Natural killer cell (primary cell): Measurements from ENCODE around the gene SCP2. TPM values are rescaled to one million over a fixed set of nuclear protein-coding genes. Genes with fewer than 3 reads are reported as not detected.

Experiments
- ATAC-seq, 3 donors: fragments of 150-1000 bp in 2 of 3; fragments of 200-7000 bp in 1 of 3; cut with Tn5 transposase; 1 replicate in 1 of 3; 2 replicates in 2 of 3; pipeline ENCODE4 v1.10.0; 2021; ENCODE audit warnings: mild to moderate bottlenecking in 2 of 3, moderate library complexity in 2 of 3
- DNase-seq, 2 donors: peaks; one replicate each; pipeline versions ENCODE4 v3.0.0 to v3.0.0-alpha.2; 2013 to 2021; ENCODE audit warnings: mixed read lengths in 1 of 2
- H3K27ac ChIP-seq: one replicate; pipeline ENCODE4 v1.5.1; 2013; ENCODE audit warnings: mild to moderate bottlenecking, low read length
- H3K27me3 ChIP-seq: one replicate; pipeline ENCODE4 v1.6.1; 2013; ENCODE audit warnings: low read length; ENCODE audit not compliant: control insufficient read depth, insufficient read depth
- H3K36me3 ChIP-seq: one replicate; pipeline ENCODE4 v1.6.1; 2013; ENCODE audit warnings: low read length; ENCODE audit not compliant: control insufficient read depth, insufficient read depth
- H3K4me1 ChIP-seq: one replicate; pipeline ENCODE4 v1.6.1; 2013; ENCODE audit warnings: low read length; ENCODE audit not compliant: control insufficient read depth, insufficient read depth
- H3K4me3 ChIP-seq: one replicate; pipeline ENCODE4 v1.5.1; 2013; ENCODE audit warnings: low read length
- H3K9me3 ChIP-seq: one replicate; pipeline ENCODE4 v1.6.1; 2013; ENCODE audit warnings: low read length; ENCODE audit not compliant: control insufficient read depth, insufficient read depth
- H3K27ac Mint-ChIP-seq, 2 donors: one replicate each; pipeline ENCODE4 v1.8.0; 2022; ENCODE audit warnings: mild to moderate bottlenecking in 2 of 2, mixed read lengths in 2 of 2, moderate library complexity in 1 of 2
- H3K27me3 Mint-ChIP-seq, 2 donors: one replicate each; pipeline ENCODE4 v1.8.0; 2022; ENCODE audit warnings: low read depth in 2 of 2, mixed read lengths in 2 of 2
- H3K36me3 Mint-ChIP-seq: one replicate; pipeline ENCODE4 v1.8.0; 2022; ENCODE audit warnings: mixed read lengths
- H3K4me1 Mint-ChIP-seq, 2 donors: one replicate each; pipeline ENCODE4 v1.8.0; 2022; ENCODE audit warnings: mixed read lengths in 2 of 2
- H3K4me3 Mint-ChIP-seq: one replicate; pipeline ENCODE4 v1.8.0; 2022; ENCODE audit warnings: mild to moderate bottlenecking, moderate library complexity, mixed read lengths
- H3K9me3 Mint-ChIP-seq, 2 donors: one replicate each; pipeline ENCODE4 v1.8.0; 2022; ENCODE audit warnings: mixed read lengths in 2 of 2
- CTCF ChIP-seq: fragments of 200-600 bp; IDR thresholded peaks from one replicate; pipeline ENCODE4 v1.8.0; 2022; ENCODE audit warnings: antibody characterized with exemption
- WGBS: methylation state at CpG from one replicate; pipeline ENCODE4 v1.1.7; 2013; ENCODE audit warnings: missing lambda C conversion rate; ENCODE audit not compliant: insufficient coverage; 5-methylcytosine and 5-hydroxymethylcytosine counted together
- intact Hi-C: fragments of 100-400 bp; cut with micrococcal nuclease; formaldehyde crosslinking; loops from one replicate; pipeline ENCODE4 v1.14.2; 2022
- total RNA-seq, 4 donors: library from RNA; stranded (reverse); fragments of 120-200 nt in 1 of 4; gene quantifications; one replicate each; pipeline versions ENCODE4 v1.2.3 to v1.2.4, GENCODE V29; 2013 to 2022

Gene SCP2
- total RNA-seq, 3 donors from 2014 or later (not counting 1 experiment from before 2014, with no cell fraction given), result 90.0 to 118 (median 105) TPM

GRCh38 chr1:53038566-53038965 is 111.5 kb downstream of the SCP2 start:
- peaks cover 13% of the 10 kb centered on the region for H3K36me3 Mint-ChIP-seq
- peaks cover 19 to 25% of the 10 kb centered on the region in 2 donors for H3K4me1 Mint-ChIP-seq
- H3K9me3 Mint-ChIP-seq, result no peaks in the 10 kb centered on the region
- Histone ChIP-seq H3K27me3 (no peaks in the 10 kb centered on the region), H3K36me3 (peaks cover 13% of the 10 kb centered on the region), H3K4me1 (no peaks in the 10 kb centered on the region), H3K4me3 (no peak overlapping the region), H3K27ac (no peak overlapping the region), H3K9me3 (no peaks in the 10 kb centered on the region)
- no peak for ATAC-seq
- no peak for TF ChIP-seq CTCF
- no peaks in the 10 kb centered on the region for H3K27me3 Mint-ChIP-seq
- intact Hi-C loops, result no loop called here
- WGBS, result 96% methylated on average over 2 of the region's 3 CpGs
- H3K27ac Mint-ChIP-seq, result peak overlapping the region in 1 of 2 donors; percentile 23
- no peak for DNase-seq
- H3K4me3 Mint-ChIP-seq, result no peak overlapping the region

GRCh38 chr1:53043271-53043670 is 116.2 kb downstream of the SCP2 start:
- no peak for TF ChIP-seq CTCF
- H3K27ac ChIP-seq, result no peak overlapping the region
- intact Hi-C loops, result no loop called here
- H3K36me3 Mint-ChIP-seq, result peaks cover 13% of the 10 kb centered on the region
- DNase-seq (no peak), ATAC-seq (no peak)
- peak overlapping the region; percentile 19 to 30 for H3K27ac Mint-ChIP-seq
- H3K36me3 ChIP-seq, result peaks cover 22% of the 10 kb centered on the region
- no peaks in the 10 kb centered on the region for H3K27me3 ChIP-seq
- no peaks in the 10 kb centered on the region for H3K27me3 Mint-ChIP-seq
- no peak overlapping the region for H3K4me3 ChIP-seq
- no peaks in the 10 kb centered on the region for H3K4me1 ChIP-seq
- H3K9me3 Mint-ChIP-seq, result no peaks in the 10 kb centered on the region
- no peak overlapping the region for H3K4me3 Mint-ChIP-seq
- no peaks in the 10 kb centered on the region for H3K9me3 ChIP-seq
- H3K4me1 Mint-ChIP-seq, result peaks cover 11 to 27% of the 10 kb centered on the region in 2 donors

- Mint-ChIP-seq H3K4me3 (no peak overlapping the region), H3K9me3 (no peaks in the 10 kb centered on the region), H3K4me1 (peaks cover 17 to 31% of the 10 kb centered on the region in 2 donors), H3K27me3 (no peaks in the 10 kb centered on the region), H3K27ac (no peak overlapping the region), H3K36me3 (peaks cover 9% of the 10 kb centered on the region)
- TF ChIP-seq CTCF, result no peak
- ATAC-seq (no peak), DNase-seq (no peak)
- intact Hi-C loops, result no loop called here
- no peaks in the 10 kb centered on the region for H3K4me1 ChIP-seq
- 96% methylated on average over 5 of the region's 5 CpGs for WGBS
- H3K36me3 ChIP-seq, result peaks cover 28% of the 10 kb centered on the region
- no peaks in the 10 kb centered on the region for H3K27me3 ChIP-seq
- H3K9me3 ChIP-seq, result no peaks in the 10 kb centered on the region
- no peak overlapping the region for H3K27ac ChIP-seq
- H3K4me3 ChIP-seq, result no peak overlapping the region
These were observed 117.8 kb downstream of the SCP2 start for GRCh38 chr1:53044926-53045325.

GRCh38 chr1:53046930-53047329 is 119.9 kb downstream of the SCP2 start:
- WGBS, result 97% methylated on average over 2 of the region's 2 CpGs
- Histone ChIP-seq H3K27me3 (no peaks in the 10 kb centered on the region), H3K36me3 (peaks cover 43% of the 10 kb centered on the region), H3K27ac (no peak overlapping the region), H3K9me3 (no peaks in the 10 kb centered on the region), H3K4me1 (no peaks in the 10 kb centered on the region), H3K4me3 (no peak overlapping the region)
- Mint-ChIP-seq H3K27me3 (no peaks in the 10 kb centered on the region), H3K9me3 (no peaks in the 10 kb centered on the region), H3K27ac (no peak overlapping the region), H3K4me3 (no peak overlapping the region), H3K36me3 (peaks cover 5% of the 10 kb centered on the region), H3K4me1 (peaks cover 17 to 26% of the 10 kb centered on the region in 2 donors)
- DNase-seq, result no peak
- intact Hi-C loops, result no loop called here
- no peak for ATAC-seq
- TF ChIP-seq CTCF, result no peak
